Brain microvascular endothelial cell (primary cell): ENCODE measurements around the gene UBASH3A.

Experiments
- DNase-seq: peaks from one replicate; pipeline ENCODE4 v3.0.0-alpha.2; 2020
- H3K27ac ChIP-seq: fragments of 250-450 bp; sonication (Bioruptor Pico); 2 replicates; pipeline ENCODE4 v1.5.1; 2020; ENCODE audit warnings: mild to moderate bottlenecking, moderate library complexity
- H3K27me3 ChIP-seq: fragments of 250-450 bp; sonication (Bioruptor Pico); replicated peaks from 2 replicates; pipeline ENCODE4 v1.5.1; 2020; ENCODE audit warnings: mild to moderate bottlenecking
- H3K36me3 ChIP-seq: fragments of 250-450 bp; sonication (Bioruptor Pico); replicated peaks from 2 replicates; pipeline ENCODE4 v1.5.1; 2020; ENCODE audit warnings: mild to moderate bottlenecking
- H3K4me3 ChIP-seq: 2 replicates; pipeline ENCODE4 v1.5.1; 2011; ENCODE audit warnings: low read depth, mild to moderate bottlenecking, control low read depth, low read length, moderate library complexity
- in situ Hi-C: cut with HindIII; loops from 2 replicates; pipeline ENCODE4 v1.10.0; 2017; ENCODE audit warnings: low sequenced_read_pairs, low pct_ligation_motif_present
- TF ChIP-seq, protein P1 (sequence below): IDR thresholded peaks from 2 replicates; pipeline ENCODE4 v1.5.1; 2011; ENCODE audit warnings: low read depth, mild to moderate bottlenecking, moderate library complexity, low read length, control low read depth, inconsistent platforms; ENCODE audit errors: missing control alignments

Gene UBASH3A

DNA sequence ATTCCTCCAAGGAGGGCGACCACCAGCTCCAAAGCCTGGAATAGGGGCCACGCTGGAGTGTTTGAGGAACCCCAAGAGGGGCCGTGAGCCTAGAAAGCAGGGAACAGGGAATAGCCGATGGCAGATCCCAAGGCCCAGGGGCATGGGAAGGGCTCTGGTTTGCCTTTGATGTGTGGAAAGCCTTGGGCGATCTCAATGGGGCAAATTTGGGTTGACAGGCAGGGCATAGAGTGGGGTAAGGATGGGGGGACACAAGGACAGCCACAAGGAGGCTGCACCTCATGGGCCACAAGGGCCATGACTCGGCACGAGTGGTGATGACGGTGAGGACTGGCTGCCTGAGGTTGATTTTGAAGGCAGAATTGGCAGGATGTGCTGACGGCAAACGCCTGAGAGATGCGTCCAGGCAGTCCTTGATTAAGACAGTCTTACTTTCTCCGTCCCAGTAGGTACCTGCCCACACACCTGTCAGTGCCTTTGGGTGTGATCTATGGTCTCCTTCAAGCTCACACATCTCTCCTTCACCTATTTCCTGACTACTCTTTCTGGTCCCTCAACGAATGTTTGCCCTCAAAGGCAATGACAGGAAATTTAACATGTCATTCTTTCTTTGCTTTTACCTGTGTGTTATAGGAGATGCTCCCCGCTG, 5.8 kb upstream of the UBASH3A start:
- DNase-seq: no peak
- H3K27ac ChIP-seq: no peak overlapping the region

DNA sequence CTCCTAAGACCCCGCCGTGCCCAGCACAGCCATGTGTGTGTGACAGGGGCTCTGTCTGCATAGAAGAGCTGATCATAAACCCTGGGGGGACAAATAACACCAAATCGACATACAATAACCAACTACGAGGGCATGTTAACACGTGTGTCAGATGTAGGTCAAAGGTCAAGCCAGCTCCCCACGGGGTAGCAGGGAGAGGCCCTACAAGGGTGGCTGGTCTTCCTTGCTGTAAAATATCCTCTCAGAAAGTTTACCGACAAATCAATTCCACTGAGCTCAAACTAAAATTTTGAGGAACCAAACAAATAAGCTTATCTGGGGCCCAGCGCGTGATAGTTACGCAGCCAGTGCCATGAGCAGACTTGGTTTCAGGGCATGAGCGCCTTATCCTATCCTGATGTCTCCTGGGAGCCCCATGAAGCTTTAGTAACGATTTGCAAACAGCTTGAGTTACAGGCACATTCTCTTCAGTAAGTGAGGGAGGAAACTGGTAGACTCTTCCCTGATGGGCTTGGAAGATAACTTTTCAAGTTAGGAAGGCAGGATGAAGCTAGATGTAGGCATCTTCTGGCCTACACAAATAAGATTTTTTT, 5.2 kb upstream of the UBASH3A start:
- DNase-seq: no peak
- Histone ChIP-seq H3K4me3 (no peak overlapping the region), H3K27ac (no peak overlapping the region), H3K36me3 (no peaks in the 10 kb centered on the region), H3K27me3 (no peaks in the 10 kb centered on the region)
- TF ChIP-seq, protein P1, sequence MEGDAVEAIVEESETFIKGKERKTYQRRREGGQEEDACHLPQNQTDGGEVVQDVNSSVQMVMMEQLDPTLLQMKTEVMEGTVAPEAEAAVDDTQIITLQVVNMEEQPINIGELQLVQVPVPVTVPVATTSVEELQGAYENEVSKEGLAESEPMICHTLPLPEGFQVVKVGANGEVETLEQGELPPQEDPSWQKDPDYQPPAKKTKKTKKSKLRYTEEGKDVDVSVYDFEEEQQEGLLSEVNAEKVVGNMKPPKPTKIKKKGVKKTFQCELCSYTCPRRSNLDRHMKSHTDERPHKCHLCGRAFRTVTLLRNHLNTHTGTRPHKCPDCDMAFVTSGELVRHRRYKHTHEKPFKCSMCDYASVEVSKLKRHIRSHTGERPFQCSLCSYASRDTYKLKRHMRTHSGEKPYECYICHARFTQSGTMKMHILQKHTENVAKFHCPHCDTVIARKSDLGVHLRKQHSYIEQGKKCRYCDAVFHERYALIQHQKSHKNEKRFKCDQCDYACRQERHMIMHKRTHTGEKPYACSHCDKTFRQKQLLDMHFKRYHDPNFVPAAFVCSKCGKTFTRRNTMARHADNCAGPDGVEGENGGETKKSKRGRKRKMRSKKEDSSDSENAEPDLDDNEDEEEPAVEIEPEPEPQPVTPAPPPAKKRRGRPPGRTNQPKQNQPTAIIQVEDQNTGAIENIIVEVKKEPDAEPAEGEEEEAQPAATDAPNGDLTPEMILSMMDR: no peak
- in situ Hi-C loops: no loop called here

More for the DNA sequence above, 5.8 kb upstream of the UBASH3A start:
- TF ChIP-seq, protein P1: no peak
- Histone ChIP-seq H3K27me3 (no peaks in the 10 kb centered on the region), H3K4me3 (no peak overlapping the region), H3K36me3 (no peaks in the 10 kb centered on the region)
- in situ Hi-C loops: no loop called here

DNA sequence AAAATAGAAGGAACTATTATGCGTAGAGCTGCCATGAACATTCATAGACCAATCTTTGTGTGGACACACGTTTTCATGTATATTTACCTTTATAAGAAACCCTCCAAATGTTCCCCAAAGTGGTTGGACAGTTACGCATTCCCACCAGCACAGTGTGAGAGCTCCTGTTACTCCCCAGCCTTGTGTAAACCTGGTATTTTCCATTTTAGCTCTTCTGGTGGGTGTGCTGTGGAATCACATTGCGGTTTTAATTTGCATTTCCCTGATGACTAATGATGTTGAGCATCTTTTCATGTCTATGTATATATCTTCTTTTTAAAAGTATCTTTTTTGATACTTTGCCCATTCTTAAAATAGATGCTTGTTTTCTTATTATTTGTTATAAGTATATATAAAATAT, 3.2 kb upstream of the UBASH3A start:
- H3K4me3 ChIP-seq: no peak overlapping the region
- in situ Hi-C loops: no loop called here
- TF ChIP-seq, protein P1: no peak
- peak; percentile 54 for DNase-seq
- no peaks in the 10 kb centered on the region for H3K36me3 ChIP-seq
- H3K27ac ChIP-seq: peak overlapping the region; percentile 48
- no peaks in the 10 kb centered on the region for H3K27me3 ChIP-seq

DNA sequence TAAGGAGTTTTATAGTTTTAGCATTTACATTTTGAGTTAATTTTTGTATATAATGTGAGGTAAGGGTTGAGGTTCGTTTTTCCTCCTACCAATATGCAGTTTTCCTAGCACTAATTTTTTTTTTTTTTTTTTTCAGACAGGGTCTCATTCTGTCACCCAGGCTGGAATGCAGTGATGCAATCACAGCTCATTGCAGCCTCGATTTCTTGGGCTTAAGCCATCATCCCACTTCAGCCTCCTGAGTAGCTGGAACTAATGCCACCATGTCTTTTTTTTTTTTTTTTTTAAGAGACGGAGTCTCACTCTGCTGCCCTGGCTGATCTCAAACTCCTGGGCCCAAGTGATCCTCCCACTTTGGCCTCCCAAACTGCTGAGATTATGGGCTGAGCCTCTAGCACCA, 2.5 kb upstream of the UBASH3A start:
- Histone ChIP-seq H3K4me3 (no peak overlapping the region), H3K27me3 (no peaks in the 10 kb centered on the region), H3K27ac (peak overlapping the region; percentile 48), H3K36me3 (no peaks in the 10 kb centered on the region)
- in situ Hi-C loops: no loop called here
- TF ChIP-seq, protein P1: no peak
- DNase-seq: peak; percentile 47

DNA sequence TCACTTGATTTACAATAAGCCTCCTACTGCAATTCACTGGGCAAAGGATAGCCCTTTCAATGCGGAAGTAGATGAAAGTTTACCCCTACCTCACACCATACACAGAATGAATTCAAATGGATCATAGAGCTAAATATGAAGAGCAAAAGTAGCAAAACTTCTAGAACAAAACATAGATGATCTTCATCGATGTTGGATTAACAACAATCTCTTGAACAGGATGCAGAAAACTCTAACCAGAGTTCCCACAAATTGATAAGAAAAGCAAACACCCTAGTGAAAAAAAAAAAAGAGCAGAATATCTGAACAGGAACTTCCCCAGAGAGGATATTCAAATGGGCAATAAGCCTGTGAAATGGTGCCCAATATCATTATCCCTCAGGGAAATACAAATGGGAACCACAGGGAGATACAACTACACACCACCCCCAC, 1.9 kb upstream of the UBASH3A start:
- H3K4me3 ChIP-seq: no peak overlapping the region
- no peak for DNase-seq
- TF ChIP-seq, protein P1: no peak
- H3K27me3 ChIP-seq: no peaks in the 10 kb centered on the region
- H3K36me3 ChIP-seq: no peaks in the 10 kb centered on the region
- in situ Hi-C loops: no loop called here
- H3K27ac ChIP-seq: no peak overlapping the region

DNA sequence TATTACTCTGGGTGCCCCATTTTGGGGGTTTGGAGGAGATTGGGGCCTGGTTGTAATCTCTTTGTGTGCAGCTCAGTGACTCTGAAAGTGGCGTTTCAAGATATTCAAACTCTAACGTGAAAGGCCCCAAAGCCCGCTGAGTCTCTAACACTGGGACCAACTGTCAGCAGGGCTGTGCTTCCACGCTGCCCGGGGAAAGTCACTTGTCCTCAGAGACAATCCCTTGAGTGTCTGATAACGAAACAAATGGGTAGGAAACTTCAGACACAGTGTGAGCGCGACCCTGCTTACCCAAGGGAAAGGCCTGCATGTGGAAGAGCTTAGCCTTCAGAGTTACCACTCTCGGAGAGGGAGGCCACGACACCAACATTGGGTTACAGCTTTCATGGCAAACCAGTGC, 837 bp downstream of the UBASH3A start:
- in situ Hi-C loops: no loop called here
- Histone ChIP-seq H3K36me3 (no peaks in the 10 kb centered on the region), H3K27me3 (no peaks in the 10 kb centered on the region), H3K4me3 (no peak overlapping the region), H3K27ac (no peak overlapping the region)
- TF ChIP-seq, protein P1: no peak
- no peak for DNase-seq
